MCF 10A (cell line): ENCODE data around the gene FNDC11. TPM values are rescaled to one million over a fixed set of nuclear protein-coding genes. Genes with fewer than 3 reads are reported as not detected.

Experiments
- BruUV-seq: library from RNA; stranded (reverse); fragments of 400-500 nt; replicated peaks from 2 replicates; lab custom pipeline; 2021; lab: Mats Ljungman, UMichigan
- CTCF ChIA-PET: fragments of 300-600 bp; sonication (Branson Sonifier 250); formaldehyde crosslinking; extraction: SDS; loops from one replicate; lab custom pipeline; 2021; ENCODE audit warnings: antibody characterized with exemption, inconsistent platforms; lab: Yijun Ruan, JAX
- POLR2A ChIA-PET: fragments of 300-600, 350-650 bp; sonication (Branson Sonifier 250); formaldehyde crosslinking; extraction: SDS; loops from one replicate; lab custom pipeline; 2020; ENCODE audit warnings: antibody characterized with exemption, inconsistent platforms; lab: Yijun Ruan, JAX
- DNase-seq: peaks from one replicate; pipeline ENCODE4 v3.0.0-alpha.2; 2018; ENCODE audit not compliant: unreplicated experiment
- H3K27ac Mint-ChIP-seq: one replicate; pipeline ENCODE4 v1.8.0; 2022; ENCODE audit warnings: mild to moderate bottlenecking, low read depth, mixed read lengths; ENCODE audit not compliant: unreplicated experiment
- H3K27me3 Mint-ChIP-seq: one replicate; pipeline ENCODE4 v1.8.0; 2022; ENCODE audit warnings: mixed read lengths; ENCODE audit not compliant: insufficient read depth, unreplicated experiment
- H3K36me3 Mint-ChIP-seq: one replicate; pipeline ENCODE4 v1.8.0; 2022; ENCODE audit warnings: mild to moderate bottlenecking, moderate library complexity, mixed read lengths; ENCODE audit not compliant: insufficient read depth, unreplicated experiment
- H3K4me1 Mint-ChIP-seq: one replicate; pipeline ENCODE4 v1.8.0; 2022; ENCODE audit warnings: mixed read lengths; ENCODE audit not compliant: insufficient read depth, unreplicated experiment
- H3K4me3 Mint-ChIP-seq: one replicate; pipeline ENCODE4 v1.8.0; 2022; ENCODE audit warnings: mild to moderate bottlenecking, moderate library complexity, mixed read lengths; ENCODE audit not compliant: unreplicated experiment
- H3K9me3 Mint-ChIP-seq: one replicate; pipeline ENCODE4 v1.8.0; 2022; ENCODE audit warnings: mixed read lengths; ENCODE audit not compliant: unreplicated experiment
- intact Hi-C: fragments of 100-400 bp; cut with micrococcal nuclease; formaldehyde crosslinking; loops from 2 replicates; pipeline ENCODE4 v1.14.1; 2022
- total RNA-seq: library from RNA; stranded (reverse); gene quantifications from 2 replicates; pipeline ENCODE4 v1.2.3, GENCODE V29; 2022
- TF ChIP-seq, protein P1 (sequence below): fragments of 200-600 bp; IDR thresholded peaks from one replicate; pipeline ENCODE4 v1.8.0; 2022; ENCODE audit warnings: antibody characterized with exemption, mild to moderate bottlenecking; ENCODE audit not compliant: unreplicated experiment

FNDC11 gene
- total RNA-seq, 1 experiment from 2014 or later: 2.4 TPM

DNA sequence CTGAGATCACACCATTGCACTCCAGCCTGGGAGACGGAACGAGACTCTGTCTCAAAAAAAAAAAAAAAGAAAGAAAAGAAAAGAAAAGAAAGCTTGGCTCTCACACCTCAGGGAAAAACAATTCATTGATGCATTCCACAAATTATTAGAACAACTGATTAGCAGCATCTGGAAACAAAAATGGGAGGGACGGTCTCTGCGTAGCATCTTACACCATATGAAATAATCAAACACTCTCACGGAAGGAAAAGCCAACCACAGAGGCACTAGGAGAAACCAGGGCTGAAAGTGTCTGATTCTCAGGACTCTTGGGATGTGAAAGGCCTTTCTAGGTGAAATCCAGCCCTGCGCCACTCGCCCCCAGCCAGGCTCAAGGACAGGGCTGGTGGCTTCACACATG lies 22.4 kb downstream of the FNDC11 start:
- no peak overlapping the region for H3K4me3 Mint-ChIP-seq
- ChIA-PET POLR2A (interaction anchor here (0.6 kb wide), 2 partner anchors 10 to 35 kb away, joined by 3 to 4 read pairs; no protein-coding TSS in a partner anchor), CTCF (interaction anchor here (0.7 to 1.3 kb wide), 2 partner anchors 33 to 38 kb away, joined by 3 to 5 read pairs; no protein-coding TSS in a partner anchor)
- TF ChIP-seq, protein P1, sequence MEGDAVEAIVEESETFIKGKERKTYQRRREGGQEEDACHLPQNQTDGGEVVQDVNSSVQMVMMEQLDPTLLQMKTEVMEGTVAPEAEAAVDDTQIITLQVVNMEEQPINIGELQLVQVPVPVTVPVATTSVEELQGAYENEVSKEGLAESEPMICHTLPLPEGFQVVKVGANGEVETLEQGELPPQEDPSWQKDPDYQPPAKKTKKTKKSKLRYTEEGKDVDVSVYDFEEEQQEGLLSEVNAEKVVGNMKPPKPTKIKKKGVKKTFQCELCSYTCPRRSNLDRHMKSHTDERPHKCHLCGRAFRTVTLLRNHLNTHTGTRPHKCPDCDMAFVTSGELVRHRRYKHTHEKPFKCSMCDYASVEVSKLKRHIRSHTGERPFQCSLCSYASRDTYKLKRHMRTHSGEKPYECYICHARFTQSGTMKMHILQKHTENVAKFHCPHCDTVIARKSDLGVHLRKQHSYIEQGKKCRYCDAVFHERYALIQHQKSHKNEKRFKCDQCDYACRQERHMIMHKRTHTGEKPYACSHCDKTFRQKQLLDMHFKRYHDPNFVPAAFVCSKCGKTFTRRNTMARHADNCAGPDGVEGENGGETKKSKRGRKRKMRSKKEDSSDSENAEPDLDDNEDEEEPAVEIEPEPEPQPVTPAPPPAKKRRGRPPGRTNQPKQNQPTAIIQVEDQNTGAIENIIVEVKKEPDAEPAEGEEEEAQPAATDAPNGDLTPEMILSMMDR: no peak
- DNase-seq: no peak
- H3K27ac Mint-ChIP-seq: peak overlapping the region; percentile 40
- H3K27me3 Mint-ChIP-seq: no peaks in the 10 kb centered on the region
- BruUV-seq: no TSS peak
- H3K4me1 Mint-ChIP-seq: no peaks in the 10 kb centered on the region
- H3K9me3 Mint-ChIP-seq: no peaks in the 10 kb centered on the region
- no peaks in the 10 kb centered on the region for H3K36me3 Mint-ChIP-seq
- intact Hi-C loops: no loop called here

DNA sequence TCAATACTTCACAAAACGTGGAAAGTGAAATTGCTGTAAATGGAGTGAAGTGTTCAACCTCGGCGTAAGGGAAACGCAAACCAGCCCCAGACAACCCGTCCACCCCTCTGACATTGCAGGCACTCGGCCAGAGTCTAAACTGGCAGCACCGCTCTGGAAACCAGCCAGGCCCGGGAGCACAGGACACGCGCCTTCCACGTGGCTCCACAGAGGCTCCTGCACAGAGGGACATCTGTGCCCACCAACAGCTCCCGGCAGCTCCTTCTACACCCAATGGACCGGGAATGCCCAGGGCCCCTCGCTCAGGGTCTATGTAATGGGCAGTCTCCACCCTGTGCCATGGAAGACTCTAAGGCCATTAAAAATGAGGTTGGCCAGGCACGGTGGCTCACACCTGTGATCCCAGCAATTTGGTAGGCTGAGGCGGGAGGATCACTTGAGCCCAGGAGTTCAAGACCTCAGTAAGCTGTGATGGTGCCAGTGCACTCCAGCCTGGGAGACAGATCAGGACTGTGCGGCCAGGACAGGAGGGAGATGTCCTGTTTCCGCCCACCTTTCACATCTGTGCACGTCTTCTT lies 23.4 kb downstream of the FNDC11 start:
- BruUV-seq: no TSS peak
- Mint-ChIP-seq H3K27ac (no peak overlapping the region), H3K36me3 (no peaks in the 10 kb centered on the region), H3K4me1 (no peaks in the 10 kb centered on the region), H3K27me3 (no peaks in the 10 kb centered on the region), H3K4me3 (no peak overlapping the region), H3K9me3 (no peaks in the 10 kb centered on the region)
- intact Hi-C loops: no loop called here
- no peak for DNase-seq
- TF ChIP-seq, protein P1: no peak
- ChIA-PET CTCF (interaction anchor here (0.6 to 1.3 kb wide), 6 partner anchors 16 to 636 kb away, joined by 3 to 5 read pairs (median 3); no protein-coding TSS in a partner anchor), POLR2A (no interaction called here)

DNA sequence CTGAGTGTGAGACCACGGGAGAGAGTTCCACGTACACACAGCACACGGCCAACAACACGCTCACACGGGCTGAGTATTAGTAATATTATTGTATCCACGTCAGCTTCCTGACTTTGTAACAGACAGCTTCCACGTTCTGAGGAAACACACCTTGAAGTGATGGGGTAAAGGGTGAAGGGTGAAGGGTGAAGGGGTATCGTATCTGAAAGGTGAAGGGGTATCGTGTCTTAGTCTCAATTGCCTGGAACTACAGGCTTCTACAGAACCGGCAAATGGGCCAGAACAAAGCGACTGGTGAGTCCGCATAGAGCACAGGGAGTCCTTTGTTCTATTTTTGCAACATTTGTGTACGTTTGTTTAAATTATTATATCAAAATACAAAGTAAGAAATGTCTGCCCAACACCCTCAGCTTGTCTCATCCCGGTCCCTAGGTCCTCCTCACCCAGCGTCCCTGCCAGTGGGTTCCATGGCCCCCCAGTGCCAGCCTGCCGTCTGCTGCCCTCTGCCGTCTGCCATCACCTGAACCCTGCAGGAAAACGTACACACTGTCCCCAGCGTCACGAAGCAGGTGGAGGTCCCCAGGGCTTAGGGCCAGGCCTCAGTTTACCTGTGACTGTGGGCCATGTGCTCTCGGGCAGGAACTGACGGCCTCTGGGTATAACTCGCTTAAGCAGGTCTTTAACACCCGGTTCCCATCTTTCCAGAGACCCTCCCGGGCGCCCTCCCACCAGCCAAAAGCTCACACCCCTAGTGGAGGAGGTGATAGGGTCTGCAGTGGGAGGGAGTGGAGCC lies 24.5 kb downstream of the FNDC11 start:
- intact Hi-C loops: no loop called here

More for the DNA sequence above, 24.5 kb downstream of the FNDC11 start:
- Mint-ChIP-seq H3K9me3 (no peaks in the 10 kb centered on the region), H3K36me3 (no peaks in the 10 kb centered on the region), H3K4me1 (no peaks in the 10 kb centered on the region), H3K27ac (no peak overlapping the region), H3K4me3 (no peak overlapping the region), H3K27me3 (no peaks in the 10 kb centered on the region)
- BruUV-seq: no TSS peak
- CTCF ChIA-PET: interaction anchor here (0.6 to 1.1 kb wide), 5 partner anchors 21 to 637 kb away, joined by 3 to 5 read pairs (median 3); no protein-coding TSS in a partner anchor
- TF ChIP-seq, protein P1: no peak
- DNase-seq: no peak
- POLR2A ChIA-PET: interaction anchor here (0.6 kb wide), 1 partner anchor 312 kb away, joined by 3 read pairs; no protein-coding TSS in a partner anchor
